ENCODE measurements around the gene OR52N2.

GRCh38 chr11:5807580-5807979 lies 1.1 kb upstream of the OR52N2 start:
- TF ChIP-seq CTCF (IDR thresholded peaks at IDR 0.05; ENCODE audit: low read length) (no peak), EZH2 (IDR thresholded peaks at IDR 0.05; ENCODE audit: borderline replicate concordance, low read length) (no peak)

All from OCI-LY1 (cell line).